ENCODE results near the gene TSPAN5.

GRCh38 chr4:98507299-98507698 lies 151.1 kb downstream of the TSPAN5 start:
- no peak for TF ChIP-seq EZH2 (IDR thresholded peaks at IDR 0.05; ENCODE audit: borderline replicate concordance)
- TF ChIP-seq CTCF (IDR thresholded peaks at IDR 0.05; ENCODE audit: poor library complexity): no peak

All from hepatocyte (in vitro differentiated cells).